ENCODE results near the gene PRSS35. TPM values are rescaled to one million over a fixed set of nuclear protein-coding genes. Genes with fewer than 3 reads are reported as not detected.

Gene PRSS35
- total RNA-seq, 1 donor from 2014 or later = 3.7 TPM

DNA sequence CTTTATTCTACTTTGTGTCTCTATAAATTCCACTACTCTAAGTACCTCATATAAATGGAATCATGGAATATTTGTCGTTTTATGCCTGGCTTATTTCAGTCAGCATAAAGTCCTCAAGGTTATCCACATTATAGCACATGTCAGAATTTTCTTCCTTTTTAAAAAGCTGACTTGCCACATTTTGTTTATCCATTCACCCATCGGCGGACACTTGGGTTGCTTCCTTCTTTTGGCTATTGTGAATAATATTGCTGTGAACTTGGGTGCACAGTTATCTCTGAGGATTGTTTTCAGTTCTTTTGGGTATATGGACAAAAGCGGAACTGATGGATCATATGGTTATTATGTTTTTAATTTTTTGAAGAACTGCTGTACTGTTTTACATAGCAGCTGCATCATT is 42.3 kb upstream of the PRSS35 start:
- Histone ChIP-seq H3K27ac (ENCODE audit: low read depth, low read length) (no peak overlapping the region), H3K4me2 (ENCODE audit: low read length) (no peak overlapping the region), H3K27me3 (ENCODE audit: insufficient read depth, low read length) (no peaks in the 10 kb centered on the region), H2AFZ (ENCODE audit: low read depth, low read length) (no peak overlapping the region), H3K9ac (ENCODE audit: low read length) (no peak overlapping the region), H4K20me1 (ENCODE audit: insufficient read depth, low read length) (no peaks in the 10 kb centered on the region), H3K36me3 (ENCODE audit: insufficient read depth, low read length) (no peaks in the 10 kb centered on the region), H3K4me3 (ENCODE audit: insufficient read depth, low read depth, low read length) (no peak overlapping the region), H3K4me1 (ENCODE audit: insufficient read depth, low read length) (no peaks in the 10 kb centered on the region), H3K9me3 (ENCODE audit: insufficient read depth, low read depth, low read length) (no peaks in the 10 kb centered on the region), H3K79me2 (ENCODE audit: insufficient read depth, low read length) (no peaks in the 10 kb centered on the region)
- Mint-ChIP-seq H3K27me3 (ENCODE audit: low read depth, unreplicated experiment) (peaks cover 14% of the 10 kb centered on the region), H3K9me3 (ENCODE audit: unreplicated experiment) (no peaks in the 10 kb centered on the region), H3K4me3 (ENCODE audit: unreplicated experiment) (no peak overlapping the region), H3K4me1 (ENCODE audit: low read depth, unreplicated experiment) (no peaks in the 10 kb centered on the region), H3K36me3 (ENCODE audit: low read depth, unreplicated experiment) (no peaks in the 10 kb centered on the region), H3K27ac (ENCODE audit: unreplicated experiment) (no peak overlapping the region)
- FAIRE-seq = no peak
- DNase-seq (ENCODE audit: low read depth) = no peak
- TF ChIP-seq, protein P1, sequence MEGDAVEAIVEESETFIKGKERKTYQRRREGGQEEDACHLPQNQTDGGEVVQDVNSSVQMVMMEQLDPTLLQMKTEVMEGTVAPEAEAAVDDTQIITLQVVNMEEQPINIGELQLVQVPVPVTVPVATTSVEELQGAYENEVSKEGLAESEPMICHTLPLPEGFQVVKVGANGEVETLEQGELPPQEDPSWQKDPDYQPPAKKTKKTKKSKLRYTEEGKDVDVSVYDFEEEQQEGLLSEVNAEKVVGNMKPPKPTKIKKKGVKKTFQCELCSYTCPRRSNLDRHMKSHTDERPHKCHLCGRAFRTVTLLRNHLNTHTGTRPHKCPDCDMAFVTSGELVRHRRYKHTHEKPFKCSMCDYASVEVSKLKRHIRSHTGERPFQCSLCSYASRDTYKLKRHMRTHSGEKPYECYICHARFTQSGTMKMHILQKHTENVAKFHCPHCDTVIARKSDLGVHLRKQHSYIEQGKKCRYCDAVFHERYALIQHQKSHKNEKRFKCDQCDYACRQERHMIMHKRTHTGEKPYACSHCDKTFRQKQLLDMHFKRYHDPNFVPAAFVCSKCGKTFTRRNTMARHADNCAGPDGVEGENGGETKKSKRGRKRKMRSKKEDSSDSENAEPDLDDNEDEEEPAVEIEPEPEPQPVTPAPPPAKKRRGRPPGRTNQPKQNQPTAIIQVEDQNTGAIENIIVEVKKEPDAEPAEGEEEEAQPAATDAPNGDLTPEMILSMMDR (IDR thresholded peaks at IDR 0.05; ENCODE audit: insufficient read depth, low read depth, low read length) = no peak
- TF ChIP-seq EZH2 (IDR thresholded peaks at IDR 0.05; ENCODE audit: insufficient read depth, low read length) = no peak

DNA sequence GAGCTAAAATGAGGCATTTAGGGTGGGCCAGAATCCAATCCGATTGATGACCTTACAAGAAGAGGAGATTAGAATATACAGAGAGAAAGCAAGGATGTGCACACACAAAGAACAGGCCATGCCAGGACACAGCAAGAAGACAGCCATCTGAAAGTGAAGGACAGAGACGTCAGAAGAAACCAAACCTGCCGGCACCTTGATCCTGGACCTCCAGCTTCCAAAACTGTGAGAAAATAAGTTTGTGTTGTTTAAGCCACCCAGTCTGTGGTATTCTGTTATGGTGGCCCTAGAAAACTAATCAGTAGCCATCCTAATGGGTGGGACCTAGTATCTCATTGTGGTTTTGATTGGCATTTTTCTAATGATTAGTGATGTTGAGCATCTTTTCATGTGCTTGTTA is 41.7 kb upstream of the PRSS35 start:
- no peak overlapping the region for H3K4me3 Mint-ChIP-seq (ENCODE audit: unreplicated experiment)
- H4K20me1 ChIP-seq (ENCODE audit: insufficient read depth, low read length) = no peaks in the 10 kb centered on the region
- H3K27ac ChIP-seq (ENCODE audit: low read depth, low read length) = no peak overlapping the region
- H3K4me1 Mint-ChIP-seq (ENCODE audit: low read depth, unreplicated experiment) = no peaks in the 10 kb centered on the region
- H3K9me3 ChIP-seq (ENCODE audit: insufficient read depth, low read depth, low read length) = no peaks in the 10 kb centered on the region
- H3K27me3 ChIP-seq (ENCODE audit: insufficient read depth, low read length) = no peaks in the 10 kb centered on the region
- H3K27ac Mint-ChIP-seq (ENCODE audit: unreplicated experiment) = no peak overlapping the region
- H3K79me2 ChIP-seq (ENCODE audit: insufficient read depth, low read length) = no peaks in the 10 kb centered on the region
- no peak overlapping the region for H3K4me3 ChIP-seq (ENCODE audit: insufficient read depth, low read depth, low read length)
- H3K4me1 ChIP-seq (ENCODE audit: insufficient read depth, low read length) = no peaks in the 10 kb centered on the region
- H2AFZ ChIP-seq (ENCODE audit: low read depth, low read length) = no peak overlapping the region
- DNase-seq (ENCODE audit: low read depth) = no peak
- no peak for FAIRE-seq
- no peak overlapping the region for H3K9ac ChIP-seq (ENCODE audit: low read length)
- H3K36me3 ChIP-seq (ENCODE audit: insufficient read depth, low read length) = no peaks in the 10 kb centered on the region
- no peaks in the 10 kb centered on the region for H3K36me3 Mint-ChIP-seq (ENCODE audit: low read depth, unreplicated experiment)
- H3K27me3 Mint-ChIP-seq (ENCODE audit: low read depth, unreplicated experiment) = peaks cover 14% of the 10 kb centered on the region
- H3K9me3 Mint-ChIP-seq (ENCODE audit: unreplicated experiment) = no peaks in the 10 kb centered on the region
- no peak overlapping the region for H3K4me2 ChIP-seq (ENCODE audit: low read length)
- TF ChIP-seq, protein P1 (IDR thresholded peaks at IDR 0.05; ENCODE audit: insufficient read depth, low read depth, low read length) = no peak
- TF ChIP-seq EZH2 (IDR thresholded peaks at IDR 0.05; ENCODE audit: insufficient read depth, low read length) = no peak

DNA sequence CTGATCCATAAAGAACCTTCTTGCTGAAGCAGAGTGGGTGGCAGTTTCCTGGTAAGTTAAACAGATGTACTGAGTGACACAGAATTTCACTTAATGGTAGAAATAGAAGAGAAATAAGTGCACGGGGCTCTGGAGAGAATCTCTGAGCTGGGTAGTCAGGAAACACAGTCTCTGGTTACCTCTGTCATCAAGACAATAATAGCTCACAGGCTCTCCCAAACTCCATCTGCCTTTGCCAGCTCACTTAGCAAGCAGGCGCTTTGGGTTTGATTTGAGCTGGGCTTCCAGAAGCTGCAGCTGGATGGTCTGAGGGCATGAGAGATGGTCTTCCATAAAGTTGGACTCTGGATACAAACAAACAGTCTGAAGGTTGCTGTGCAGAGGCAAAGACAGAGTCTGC is 39.6 kb upstream of the PRSS35 start:
- Histone ChIP-seq H3K27me3 (ENCODE audit: insufficient read depth, low read length) (no peaks in the 10 kb centered on the region), H3K4me2 (ENCODE audit: low read length) (no peak overlapping the region), H3K79me2 (ENCODE audit: insufficient read depth, low read length) (no peaks in the 10 kb centered on the region), H3K9ac (ENCODE audit: low read length) (no peak overlapping the region), H3K27ac (ENCODE audit: low read depth, low read length) (no peak overlapping the region), H3K9me3 (ENCODE audit: insufficient read depth, low read depth, low read length) (no peaks in the 10 kb centered on the region), H3K4me3 (ENCODE audit: insufficient read depth, low read depth, low read length) (no peak overlapping the region), H3K4me1 (ENCODE audit: insufficient read depth, low read length) (no peaks in the 10 kb centered on the region), H3K36me3 (ENCODE audit: insufficient read depth, low read length) (no peaks in the 10 kb centered on the region), H2AFZ (ENCODE audit: low read depth, low read length) (no peak overlapping the region), H4K20me1 (ENCODE audit: insufficient read depth, low read length) (no peaks in the 10 kb centered on the region)
- no peak for TF ChIP-seq EZH2 (IDR thresholded peaks at IDR 0.05; ENCODE audit: insufficient read depth, low read length)
- TF ChIP-seq, protein P1 (IDR thresholded peaks at IDR 0.05; ENCODE audit: insufficient read depth, low read depth, low read length) = no peak
- no peak overlapping the region for H3K4me3 Mint-ChIP-seq (ENCODE audit: unreplicated experiment)
- FAIRE-seq (no peak), DNase-seq (ENCODE audit: low read depth) (no peak)
- H3K9me3 Mint-ChIP-seq (ENCODE audit: unreplicated experiment) = no peaks in the 10 kb centered on the region
- H3K4me1 Mint-ChIP-seq (ENCODE audit: low read depth, unreplicated experiment) = no peaks in the 10 kb centered on the region
- no peak overlapping the region for H3K27ac Mint-ChIP-seq (ENCODE audit: unreplicated experiment)
- peaks cover 10% of the 10 kb centered on the region for H3K27me3 Mint-ChIP-seq (ENCODE audit: low read depth, unreplicated experiment)
- H3K36me3 Mint-ChIP-seq (ENCODE audit: low read depth, unreplicated experiment) = no peaks in the 10 kb centered on the region

All from astrocyte (in vitro differentiated cells and primary cell).